HFF-Myc (cell line): ENCODE data around the gene EPS8.

Experiments
- DNase-seq: peaks from one replicate; pipeline ENCODE4 v3.0.0-alpha.2; 2011; ENCODE audit warnings: low read depth; ENCODE audit errors: extremely low read depth
- H3K4me3 ChIP-seq: replicated peaks from 2 replicates; pipeline ENCODE4 v1.5.1; 2011; ENCODE audit warnings: low read depth, mild to moderate bottlenecking, control low read depth, low read length
- TF ChIP-seq, protein P1 (sequence below): IDR thresholded peaks from 2 replicates; pipeline ENCODE4 v1.5.1; 2012; ENCODE audit warnings: mild to moderate bottlenecking, low read depth, low read length, control low read depth; ENCODE audit errors: missing control alignments

EPS8 gene

GRCh38 chr12:15829255-15829654 lies 40.1 kb upstream of the EPS8 start:
- H3K4me3 ChIP-seq: no peak overlapping the region
- no peak for DNase-seq
- TF ChIP-seq, protein P1, sequence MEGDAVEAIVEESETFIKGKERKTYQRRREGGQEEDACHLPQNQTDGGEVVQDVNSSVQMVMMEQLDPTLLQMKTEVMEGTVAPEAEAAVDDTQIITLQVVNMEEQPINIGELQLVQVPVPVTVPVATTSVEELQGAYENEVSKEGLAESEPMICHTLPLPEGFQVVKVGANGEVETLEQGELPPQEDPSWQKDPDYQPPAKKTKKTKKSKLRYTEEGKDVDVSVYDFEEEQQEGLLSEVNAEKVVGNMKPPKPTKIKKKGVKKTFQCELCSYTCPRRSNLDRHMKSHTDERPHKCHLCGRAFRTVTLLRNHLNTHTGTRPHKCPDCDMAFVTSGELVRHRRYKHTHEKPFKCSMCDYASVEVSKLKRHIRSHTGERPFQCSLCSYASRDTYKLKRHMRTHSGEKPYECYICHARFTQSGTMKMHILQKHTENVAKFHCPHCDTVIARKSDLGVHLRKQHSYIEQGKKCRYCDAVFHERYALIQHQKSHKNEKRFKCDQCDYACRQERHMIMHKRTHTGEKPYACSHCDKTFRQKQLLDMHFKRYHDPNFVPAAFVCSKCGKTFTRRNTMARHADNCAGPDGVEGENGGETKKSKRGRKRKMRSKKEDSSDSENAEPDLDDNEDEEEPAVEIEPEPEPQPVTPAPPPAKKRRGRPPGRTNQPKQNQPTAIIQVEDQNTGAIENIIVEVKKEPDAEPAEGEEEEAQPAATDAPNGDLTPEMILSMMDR: no peak

- no peak overlapping the region for H3K4me3 ChIP-seq
- TF ChIP-seq, protein P1: no peak
These were observed 37.9 kb upstream of the EPS8 start for GRCh38 chr12:15827136-15827535.

DNA sequence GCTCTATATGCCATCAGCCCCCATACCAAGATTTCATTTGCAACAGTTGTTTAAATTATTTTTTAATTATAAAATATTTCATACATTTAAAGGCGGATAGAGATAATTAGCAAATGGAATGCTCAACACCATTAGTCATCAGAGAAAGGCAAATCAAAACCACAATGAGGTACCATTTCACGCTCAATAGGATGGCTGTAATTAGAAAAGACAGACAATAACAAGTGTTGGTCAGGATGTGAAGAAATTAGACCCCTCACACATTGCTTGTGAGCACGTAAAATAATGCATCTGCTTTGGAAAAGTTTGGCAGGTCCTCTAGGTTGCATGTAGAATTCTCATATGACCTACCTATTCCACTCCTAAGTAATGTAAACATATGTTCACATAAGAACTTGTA lies 35.3 kb upstream of the EPS8 start:
- TF ChIP-seq, protein P1: no peak
- no peak overlapping the region for H3K4me3 ChIP-seq
- no peak for DNase-seq

More at GRCh38 chr12:15827136-15827535, 37.9 kb upstream of the EPS8 start:
- DNase-seq: no peak

DNA sequence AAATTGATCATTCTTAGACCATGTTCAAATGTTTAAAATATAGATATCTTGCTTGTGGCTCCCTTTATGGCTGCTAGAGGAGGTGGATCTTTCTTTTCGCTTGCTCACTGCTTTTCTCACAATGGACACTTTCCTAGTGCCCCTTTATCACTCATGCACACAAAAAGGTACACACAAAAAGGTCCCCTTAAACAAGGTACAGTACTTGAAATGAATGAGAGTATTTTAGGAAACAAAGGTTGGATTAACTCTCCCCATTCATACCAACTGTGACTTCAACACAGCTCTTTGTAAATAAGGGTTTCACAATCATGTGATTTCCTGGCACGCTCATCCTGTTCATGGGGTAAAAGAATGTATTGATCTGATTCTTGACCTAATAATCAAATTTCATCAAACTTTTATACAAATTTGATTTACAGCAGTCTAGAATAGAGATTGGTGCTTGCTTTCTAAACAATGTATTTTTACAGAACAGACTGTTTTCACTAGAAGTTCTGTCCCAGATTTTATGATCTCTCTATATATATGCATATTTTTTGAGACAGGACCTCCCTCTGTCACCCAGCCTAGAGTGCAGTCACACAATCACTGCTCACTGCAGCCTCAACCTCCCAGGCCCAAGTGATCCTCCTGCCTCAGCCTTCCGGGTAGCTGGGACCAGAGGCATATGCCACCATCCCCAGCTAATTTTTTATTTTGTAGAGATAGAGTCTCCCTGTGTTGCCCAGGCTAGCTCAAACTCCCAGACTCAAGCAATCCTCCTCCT lies 34.4 kb upstream of the EPS8 start:
- no peak for DNase-seq

GRCh38 chr12:15819644-15820437 lies 30.7 kb upstream of the EPS8 start:
- TF ChIP-seq, protein P1: no peak
- DNase-seq: no peak
- H3K4me3 ChIP-seq: no peak overlapping the region

More for the DNA sequence above, 34.4 kb upstream of the EPS8 start:
- no peak overlapping the region for H3K4me3 ChIP-seq
- TF ChIP-seq, protein P1: no peak

- H3K4me3 ChIP-seq: no peak overlapping the region
- TF ChIP-seq, protein P1: no peak
- no peak for DNase-seq
These were observed 29.2 kb upstream of the EPS8 start for GRCh38 chr12:15818418-15818817.
